AG09319 (cell line): Measurements from ENCODE around the gene DHRSX.

ENCODE experiments used
- DNase-seq: peaks from one replicate; pipeline ENCODE4 v3.0.0-alpha.2; 2010; ENCODE audit warnings: low read depth; ENCODE audit errors: extremely low read depth
- CTCF ChIP-seq: IDR thresholded peaks from 2 replicates; pipeline ENCODE4 v1.5.1; 2011; ENCODE audit warnings: low read depth, mild to moderate bottlenecking, inconsistent platforms, low read length, moderate library complexity

The DHRSX gene

GRCh38 chrX:2172359-2172758 lies 328.4 kb downstream of the DHRSX start:
- DNase-seq, result no peak
- no peak for TF ChIP-seq CTCF
